GM12878 (cell line): ENCODE results near the gene CCL23. TPM values are rescaled to one million over a fixed set of nuclear protein-coding genes. Genes with fewer than 3 reads are reported as not detected.
A peak's percentile ranks its signal among the peaks of the same experiment; 100 is the strongest.
"Not testable (repeated sequence)": the region's sequence is repeated elsewhere in the genome, so short reads cannot be mapped to it uniquely, and the experiment has no call there.

Source experiments
- ATAC-seq: fragments of 200-7000 bp; cut with Tn5 transposase; 3 replicates; pipeline ENCODE4 v1.9.1; 2020; ENCODE audit warnings: mild to moderate bottlenecking, moderate library complexity
- BruUV-seq: library from RNA; stranded (reverse); fragments of 400-500 nt; replicated peaks from 2 replicates; lab custom pipeline; 2021; lab: Mats Ljungman, UMichigan
- CTCF ChIA-PET: fragments of 300-600 bp; sonication (Branson Sonifier 250); formaldehyde crosslinking; extraction: SDS; loops from one replicate; lab custom pipeline; 2021; ENCODE audit warnings: inconsistent platforms; lab: Yijun Ruan, JAX
- POLR2A ChIA-PET: fragments of 350-600 bp; formaldehyde crosslinking; extraction: SDS; loops from one replicate; lab custom pipeline; 2021; ENCODE audit warnings: inconsistent platforms; lab: Charles Lee
- RAD21 ChIA-PET: fragments of 300-600 bp; sonication (Branson Sonifier 250); formaldehyde crosslinking; loops from one replicate; lab custom pipeline; 2023; ENCODE audit warnings: antibody characterized with exemption; ENCODE audit not compliant: unreplicated experiment; lab: Charles Lee
- SMC1A ChIA-PET: fragments of 300-600 bp; sonication (Branson Sonifier 250); formaldehyde crosslinking; loops from one replicate; lab custom pipeline; 2023; ENCODE audit not compliant: unreplicated experiment, uncharacterized antibody; lab: Charles Lee
- DNase-seq: peaks from one replicate; pipeline ENCODE4 v3.0.0-alpha.2; 2011; ENCODE audit warnings: low read depth, low spot score
- FAIRE-seq: peaks from 3 replicates; lab custom pipeline; 2011; peaks lifted over from hg19 to GRCh38; lab: Jason Lieb, UNC
- H2AFZ ChIP-seq: 2 replicates; pipeline ENCODE4 v1.6.0; 2011; ENCODE audit warnings: low read depth, low read length, control low read depth; ENCODE audit not compliant: control insufficient read depth
- H3K27ac ChIP-seq: 2 replicates; pipeline ENCODE4 v1.5.1; 2011; ENCODE audit warnings: control low read depth; ENCODE audit not compliant: control insufficient read depth, insufficient read depth
- H3K27me3 ChIP-seq, 2 experiments: replicated peaks in 1 of 2; 2 replicates each; pipeline versions ENCODE4 v1.6.0 to v1.6.1; 2011; ENCODE audit warnings: low read length in 1 of 2; ENCODE audit not compliant: control insufficient read depth in 2 of 2, insufficient read depth in 2 of 2
- H3K36me3 ChIP-seq, 2 experiments: 2 replicates each; pipeline ENCODE4 v1.5.1; 2011; ENCODE audit warnings: low read length in 1 of 2; ENCODE audit not compliant: control insufficient read depth in 2 of 2, insufficient read depth in 2 of 2
- H3K4me1 ChIP-seq: 2 replicates; pipeline ENCODE4 v1.6.1; 2011; ENCODE audit warnings: mild to moderate bottlenecking, low read length, moderate library complexity, mixed read lengths; ENCODE audit not compliant: control insufficient read depth, insufficient read depth
- H3K4me2 ChIP-seq: 2 replicates; pipeline ENCODE4 v1.6.0; 2011; ENCODE audit warnings: control low read depth; ENCODE audit not compliant: control insufficient read depth, insufficient read depth
- H3K4me3 ChIP-seq: fragments of 200-600 bp; sonication (generic); 2 replicates; pipeline ENCODE4 v1.5.1; 2016
- H3K79me2 ChIP-seq: 2 replicates; pipeline ENCODE4 v1.6.0; 2011; ENCODE audit warnings: low read length; ENCODE audit not compliant: control insufficient read depth, insufficient read depth
- H3K9ac ChIP-seq: 2 replicates; pipeline ENCODE4 v1.8.0; 2011; ENCODE audit warnings: low read length, control low read depth, mixed read lengths; ENCODE audit not compliant: control insufficient read depth, insufficient read depth
- H3K9me3 ChIP-seq: replicated peaks from 3 replicates; pipeline ENCODE4 v1.5.1; 2011; ENCODE audit warnings: mild to moderate bottlenecking, low read length; ENCODE audit not compliant: control insufficient read depth, insufficient read depth
- H4K20me1 ChIP-seq: 2 replicates; pipeline ENCODE4 v1.6.0; 2011; ENCODE audit not compliant: control insufficient read depth, insufficient read depth
- ATF7 ChIP-seq: fragments of 450-650 bp; IDR thresholded peaks from 2 replicates; pipeline ENCODE4 v1.6.1; 2016; ENCODE audit warnings: low read depth, mild to moderate bottlenecking
- BHLHE40 ChIP-seq, 2 experiments: fragments of 450-650 bp in 1 of 2; IDR thresholded peaks; 2 replicates each; pipeline ENCODE4 v1.6.1; 2011 to 2017; ENCODE audit warnings: low read depth in 2 of 2, borderline replicate concordance in 1 of 2, improper control_type of control experiment in 1 of 2, low read length in 1 of 2, mild to moderate bottlenecking in 1 of 2
- BMI1 ChIP-seq: fragments of 450-650 bp; IDR thresholded peaks from 2 replicates; pipeline ENCODE4 v1.6.1; 2016; ENCODE audit warnings: mild to moderate bottlenecking, moderate library complexity, borderline replicate concordance
- IKZF2 ChIP-seq, 2 experiments: fragments of 450-650 bp; IDR thresholded peaks; 2 replicates each; pipeline ENCODE4 v1.6.1; 2017; ENCODE audit warnings: mild to moderate bottlenecking in 2 of 2, moderate library complexity in 2 of 2
- MEF2B ChIP-seq: fragments of 450-650 bp; IDR thresholded peaks from 2 replicates; pipeline ENCODE4 v1.6.1; 2018; ENCODE audit warnings: mild to moderate bottlenecking, moderate library complexity; ENCODE audit not compliant: partially characterized antibody, poor library complexity, severe bottlenecking
- MTA2 ChIP-seq: fragments of 450-650 bp; IDR thresholded peaks from 2 replicates; pipeline ENCODE4 v1.6.1; 2016; ENCODE audit warnings: low read depth, mild to moderate bottlenecking, moderate library complexity
- RELB ChIP-seq: fragments of 450-650 bp; IDR thresholded peaks from 2 replicates; pipeline ENCODE4 v1.6.1; 2017; ENCODE audit warnings: low read depth, mild to moderate bottlenecking, moderate library complexity
- SPI1 ChIP-seq: IDR thresholded peaks from 2 replicates; pipeline ENCODE4 v1.6.1; 2011; ENCODE audit warnings: low read depth, mild to moderate bottlenecking, low read length, moderate library complexity, borderline replicate concordance; ENCODE audit not compliant: insufficient read depth
- WGBS: methylation state at CpG from one replicate; pipeline ENCODE4 v1.1.6; 2016; ENCODE audit warnings: low lambda C conversion rate; ENCODE audit not compliant: insufficient replicate concordance, insufficient coverage; ENCODE audit errors: missing lambda C conversion rate; 5-methylcytosine and 5-hydroxymethylcytosine counted together
- in situ Hi-C: fragments of 300-500 bp; cut with MboI; formaldehyde crosslinking; loops from 9 replicates; pipeline ENCODE4 v1.14.3; 2018; ENCODE audit warnings: mixed read lengths
- intact Hi-C: fragments of 100-400 bp; cut with micrococcal nuclease; formaldehyde crosslinking; loops from one replicate; pipeline ENCODE4 v1.14.2; 2022; ENCODE audit not compliant: unreplicated experiment
- polyA plus RNA-seq, 11 experiments: library from polyadenylated mRNA; depleted of rRNA in 4 of 11; unstranded in 6 of 11; stranded (reverse) in 5 of 11; fragments of >200 nt; fragmentation: Nextera tagmentation in 4 of 11; fragmentation: Illumina TruSeq in 1 of 11; extraction: Ambion mirVana in 4 of 11; extraction: Trizol in 1 of 11; gene quantifications; 1 replicate in 1 of 11; 2 replicates in 10 of 11; pipeline versions ENCODE4 v1.2.1 to v1.2.3, GENCODE V29; 2011 to 2016; ENCODE audit warnings: inconsistent platforms in 2 of 11, missing spikeins in 2 of 11, low read depth in 1 of 11
- total RNA-seq, 4 experiments: library from RNA; depleted of rRNA in 3 of 4; stranded (reverse); fragments of >200 nt in 3 of 4; fragmentation: Illumina TruSeq in 1 of 4; extraction: Trizol in 1 of 4; gene quantifications; 2 replicates each; pipeline versions ENCODE4 v1.2.1 to v1.2.3, GENCODE V29; 2013 to 2021
- TF ChIP-seq, protein P1 (sequence below): fragments of 450-650 bp; IDR thresholded peaks from 2 replicates; pipeline ENCODE4 v1.6.1; 2017; ENCODE audit warnings: mild to moderate bottlenecking, low read depth, inconsistent platforms; ENCODE audit not compliant: poor library complexity, severe bottlenecking

Gene CCL23
- total and polyA plus RNA-seq, 10 of the 15 experiments (the other 5 are each of a cell fraction or from before 2014, with no cell fraction given): 0.15 to 0.62 (median 0.41) TPM; not detected in 6

DNA sequence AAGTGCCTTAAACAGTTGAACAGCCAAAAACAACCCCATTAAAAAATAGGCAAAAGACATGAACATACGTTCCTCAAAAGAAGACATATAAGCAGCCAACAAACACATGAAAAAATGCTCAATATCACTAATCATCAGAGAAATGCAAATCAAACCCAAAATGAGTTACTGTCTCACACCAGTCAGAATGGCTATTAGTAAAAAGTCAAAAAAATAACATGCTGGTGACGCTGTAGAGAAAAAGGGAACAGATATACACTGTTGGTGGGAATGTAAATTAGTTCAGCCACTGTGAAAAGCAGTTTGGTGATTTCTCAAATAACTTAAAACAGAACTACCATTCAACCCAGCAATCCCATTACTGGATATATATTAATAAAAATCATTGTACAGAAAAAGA lies 22.4 kb downstream of the CCL23 start:
- WGBS: 0% methylated on average over 2 of the region's 2 CpGs
- H2AFZ ChIP-seq, FAIRE-seq, H3K36me3 ChIP-seq, H3K79me2 ChIP-seq, H3K27ac ChIP-seq, intact Hi-C loops, H3K4me2 ChIP-seq, H3K9ac ChIP-seq, H3K9me3 ChIP-seq, in situ Hi-C loops: not testable (repeated sequence)
- CTCF ChIA-PET: interaction anchor here (1.1 to 2.9 kb wide), 7 partner anchors 10 to 153 kb away, joined by 3 to 12 read pairs (median 4); no protein-coding TSS in a partner anchor
- POLR2A ChIA-PET: interaction anchor here (0.6 kb wide), 1 partner anchor 40 kb away, joined by 4 read pairs; no protein-coding TSS in a partner anchor
- ATAC-seq: peak; percentile 81
- TF ChIP-seq BMI1 (0 out of 2 replicates have a peak, but pooled peaks have one; percentile 19), MTA2 (peak; percentile 77), ATF7 (peak; percentile 51), SPI1 (peak; percentile 36; the same call in 1 of the 2 replicates), MEF2B (peak; percentile 28), RELB (peak; percentile 35; the same call in 1 of the 2 replicates), IKZF2 (IDR thresholded peaks at IDR 0.05) (peak; percentile 48; a peak in 2 of 4 replicates), BHLHE40 (IDR thresholded peaks at IDR 0.05; ENCODE audit: borderline replicate concordance in 1 of 2, low read depth in 2 of 2, low read length in 1 of 2) (peak in 1 of 2 experiments; percentile 35; a peak in 1 of 4 replicates)
- TF ChIP-seq, protein P1, sequence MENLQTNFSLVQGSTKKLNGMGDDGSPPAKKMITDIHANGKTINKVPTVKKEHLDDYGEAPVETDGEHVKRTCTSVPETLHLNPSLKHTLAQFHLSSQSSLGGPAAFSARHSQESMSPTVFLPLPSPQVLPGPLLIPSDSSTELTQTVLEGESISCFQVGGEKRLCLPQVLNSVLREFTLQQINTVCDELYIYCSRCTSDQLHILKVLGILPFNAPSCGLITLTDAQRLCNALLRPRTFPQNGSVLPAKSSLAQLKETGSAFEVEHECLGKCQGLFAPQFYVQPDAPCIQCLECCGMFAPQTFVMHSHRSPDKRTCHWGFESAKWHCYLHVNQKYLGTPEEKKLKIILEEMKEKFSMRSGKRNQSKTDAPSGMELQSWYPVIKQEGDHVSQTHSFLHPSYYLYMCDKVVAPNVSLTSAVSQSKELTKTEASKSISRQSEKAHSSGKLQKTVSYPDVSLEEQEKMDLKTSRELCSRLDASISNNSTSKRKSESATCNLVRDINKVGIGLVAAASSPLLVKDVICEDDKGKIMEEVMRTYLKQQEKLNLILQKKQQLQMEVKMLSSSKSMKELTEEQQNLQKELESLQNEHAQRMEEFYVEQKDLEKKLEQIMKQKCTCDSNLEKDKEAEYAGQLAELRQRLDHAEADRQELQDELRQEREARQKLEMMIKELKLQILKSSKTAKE: peak; percentile 92
- TF ChIP-seq, all 136 proteins: peak for 9; not testable (repeated sequence) for 127
- not testable (repeated sequence) for BruUV-seq, H4K20me1 ChIP-seq, H3K4me1 ChIP-seq, H3K4me3 ChIP-seq, H3K27me3 ChIP-seq
- RAD21 ChIA-PET: interaction anchor here (2.2 to 2.6 kb wide), 2 partner anchors 26 to 77 kb away, joined by 6 to 8 read pairs; no protein-coding TSS in a partner anchor
- peak; percentile 28 for DNase-seq
- SMC1A ChIA-PET: interaction anchor here (0.9 to 4.5 kb wide), 8 partner anchors 9 to 154 kb away, joined by 3 to 16 read pairs (median 5); partner anchors contain the start of gene CCL16
